ENCODE measurements around the gene RASIP1.

The RASIP1 gene

GRCh38 chr19:48756212-48756611, 15.8 kb upstream of the RASIP1 start:
- no peak for DNase-seq (ENCODE audit: low read depth)

- no peak for DNase-seq (ENCODE audit: low read depth)
Measured at GRCh38 chr19:48755787-48756186, 15.4 kb upstream of the RASIP1 start.

GRCh38 chr19:48755084-48755641, 14.8 kb upstream of the RASIP1 start, which contains the start of gene FGF21:
TSS of gene FGF21 (plus strand) at chr19:48755524. CDS start at chr19:48756237, 713 bp downstream.
- DNase-seq (ENCODE audit: low read depth) = no peak

GRCh38 chr19:48752496-48753365, 12.3 kb upstream of the RASIP1 start, which contains the start of gene FUT1:
TSS of gene FUT1 (minus strand) at chr19:48752641. CDS start at chr19:48751281, 1,360 bp downstream.
- no peak for DNase-seq (ENCODE audit: low read depth)

GRCh38 chr19:48751845-48752495, 11.6 kb upstream of the RASIP1 start:
- no peak for DNase-seq (ENCODE audit: low read depth)

GRCh38 chr19:48750771-48751504, 10.5 kb upstream of the RASIP1 start:
- no peak for DNase-seq (ENCODE audit: low read depth)

- no peak for DNase-seq (ENCODE audit: low read depth)
Measured at GRCh38 chr19:48750351-48750750, 9.9 kb upstream of the RASIP1 start.

- no peak for DNase-seq (ENCODE audit: low read depth)
Measured at GRCh38 chr19:48749571-48750198, 9.3 kb upstream of the RASIP1 start.

- DNase-seq (ENCODE audit: low read depth) = peak; percentile 73
Measured at GRCh38 chr19:48746738-48747575, 6.5 kb upstream of the RASIP1 start, which contains the start of gene IZUMO1. TSS of gene IZUMO1 (minus strand) at chr19:48746909. CDS start at chr19:48745859, 1,050 bp downstream.

GRCh38 chr19:48746110-48746509, 5.7 kb upstream of the RASIP1 start:
- no peak for DNase-seq (ENCODE audit: low read depth)

GRCh38 chr19:48745208-48745995, 5.0 kb upstream of the RASIP1 start:
- DNase-seq (ENCODE audit: low read depth) = no peak

GRCh38 chr19:48742096-48742495, 1.7 kb upstream of the RASIP1 start:
- DNase-seq (ENCODE audit: low read depth) = no peak

- DNase-seq (ENCODE audit: low read depth) = no peak
Measured at GRCh38 chr19:48741129-48741999, 954 bp upstream of the RASIP1 start.

GRCh38 chr19:48739404-48740163, 826 bp downstream of the RASIP1 start:
- DNase-seq (ENCODE audit: low read depth) = no peak

GRCh38 chr19:48738557-48739403, 1.6 kb downstream of the RASIP1 start:
- DNase-seq (ENCODE audit: low read depth) = peak; percentile 46

GRCh38 chr19:48737360-48737998, 2.9 kb downstream of the RASIP1 start:
- DNase-seq (ENCODE audit: low read depth) = no peak
